HepG2 (cell line): Measurements from ENCODE around the gene DIPK1C. TPM values are rescaled to one million over a fixed set of nuclear protein-coding genes. Genes with fewer than 3 reads are reported as not detected.

ENCODE experiments used
- AGO1 ChIP-seq: fragments of 200-400 bp; formaldehyde crosslinking; IDR thresholded peaks from 2 replicates; pipeline ENCODE4 v1.6.1; 2017; ENCODE audit warnings: mild to moderate bottlenecking, low read depth, low read length, moderate library complexity; ENCODE audit not compliant: poor library complexity, severe bottlenecking
- HES4 ChIP-seq: sonication (generic); formaldehyde crosslinking; IDR thresholded peaks from 2 replicates; pipeline ENCODE4 v1.9.0; 2021; ENCODE audit warnings: mild to moderate bottlenecking, missing genetic modification reagents, borderline replicate concordance
- MAF1 ChIP-seq: sonication (generic); formaldehyde crosslinking; IDR thresholded peaks from 2 replicates; pipeline ENCODE4 v1.5.0; 2020; ENCODE audit warnings: missing genetic modification reagents, borderline replicate concordance
- NFIB ChIP-seq: sonication (generic); formaldehyde crosslinking; IDR thresholded peaks from 2 replicates; pipeline ENCODE4 v1.9.0; 2021; ENCODE audit warnings: missing genetic modification reagents, mild to moderate bottlenecking, borderline replicate concordance
- NFRKB ChIP-seq: fragments of 450-650 bp; IDR thresholded peaks from 2 replicates; pipeline ENCODE4 v1.6.1; 2017
- ZFX ChIP-seq: sonication (generic); formaldehyde crosslinking; IDR thresholded peaks from 2 replicates; pipeline ENCODE4 v1.4.0; 2020; ENCODE audit warnings: mild to moderate bottlenecking, low read depth, missing genetic modification reagents, moderate library complexity
- ZFYVE20 ChIP-seq: sonication (generic); formaldehyde crosslinking; IDR thresholded peaks from 2 replicates; pipeline ENCODE4 v1.8.0; 2023; ENCODE audit warnings: low read depth, mild to moderate bottlenecking, moderate library complexity, missing genetic modification reagents, borderline replicate concordance
- ZNF333 ChIP-seq: sonication (generic); formaldehyde crosslinking; IDR thresholded peaks from 2 replicates; pipeline ENCODE4 v1.4.0; 2020; ENCODE audit warnings: mild to moderate bottlenecking, missing genetic modification reagents, borderline replicate concordance
- ZNF350 ChIP-seq: sonication (generic); formaldehyde crosslinking; IDR thresholded peaks from 2 replicates; pipeline ENCODE4 v1.4.0; 2020; ENCODE audit warnings: mild to moderate bottlenecking, low read depth, missing genetic modification reagents, borderline replicate concordance
- ZNF713 ChIP-seq: sonication (generic); formaldehyde crosslinking; IDR thresholded peaks from 2 replicates; pipeline ENCODE4 v1.4.0; 2020; ENCODE audit warnings: mild to moderate bottlenecking, missing genetic modification reagents
- ZNF878 ChIP-seq: sonication (generic); formaldehyde crosslinking; IDR thresholded peaks from 2 replicates; pipeline ENCODE4 v1.8.1; 2023; ENCODE audit warnings: mild to moderate bottlenecking, missing genetic modification reagents, moderate library complexity
- ZNF891 ChIP-seq: sonication (generic); formaldehyde crosslinking; IDR thresholded peaks from 2 replicates; pipeline ENCODE4 v1.5.0; 2020; ENCODE audit warnings: mild to moderate bottlenecking, missing genetic modification reagents
- polyA plus RNA-seq, 8 experiments: library from polyadenylated mRNA; depleted of rRNA in 3 of 8; stranded (reverse) in 7 of 8; unstranded in 1 of 8; fragments of >200 nt; fragmentation: Illumina TruSeq in 4 of 8; extraction: Trizol in 4 of 8; gene quantifications; 2 replicates each; pipeline versions ENCODE4 v1.2.1 to v1.2.3, GENCODE V29; 2011 to 2016; ENCODE audit warnings: low read depth in 4 of 8, missing spikeins in 1 of 8, mixed read lengths in 1 of 8; ENCODE audit not compliant: insufficient read depth in 1 of 8
- total RNA-seq, 5 experiments: library from RNA; depleted of rRNA; stranded (reverse); fragments of >200 nt; fragmentation: Illumina TruSeq; extraction: Trizol; gene quantifications; 2 replicates each; pipeline ENCODE4 v1.2.3, GENCODE V29; 2016; ENCODE audit warnings: low read depth in 1 of 5
- TF ChIP-seq, protein P1 (sequence below): sonication (generic); formaldehyde crosslinking; conservative IDR thresholded peaks from 2 replicates; pipeline ENCODE4 v1.4.0; 2020; ENCODE audit warnings: mild to moderate bottlenecking, missing genetic modification reagents, moderate library complexity
- TF ChIP-seq, protein P2 (sequence below): sonication (generic); formaldehyde crosslinking; IDR thresholded peaks from 2 replicates; pipeline ENCODE4 v1.4.0; 2020; ENCODE audit warnings: missing genetic modification reagents, borderline replicate concordance
- TF ChIP-seq, protein P3 (sequence below): sonication (generic); formaldehyde crosslinking; IDR thresholded peaks from 2 replicates; pipeline ENCODE4 v1.5.0; 2020; ENCODE audit warnings: mild to moderate bottlenecking, missing genetic modification reagents, borderline replicate concordance

DIPK1C gene
- total and polyA plus RNA-seq, 2 of the 13 experiments (the other 11 are each of a cell fraction or from before 2014, with no cell fraction given), result 1.8 TPM; not detected in 1

- TF ChIP-seq AGO1 (no peak), NFIB (CRISPR knock-in tag) (no peak), ZFYVE20 (CRISPR knock-in tag) (peak; percentile 65; the same call in 1 of the 2 replicates), ZNF891 (CRISPR knock-in tag) (peak; percentile 53; the same call in 1 of the 2 replicates), HES4 (CRISPR knock-in tag) (peak; percentile 95), ZNF333 (CRISPR knock-in tag) (peak; percentile 92; the same call in 1 of the 2 replicates), ZNF713 (CRISPR knock-in tag) (no peak), MAF1 (no peak), ZNF350 (CRISPR knock-in tag) (no peak), NFRKB (no peak), ZFX (CRISPR knock-in tag) (peak; percentile 88), ZNF878 (CRISPR knock-in tag) (no peak)
- TF ChIP-seq, protein P1, sequence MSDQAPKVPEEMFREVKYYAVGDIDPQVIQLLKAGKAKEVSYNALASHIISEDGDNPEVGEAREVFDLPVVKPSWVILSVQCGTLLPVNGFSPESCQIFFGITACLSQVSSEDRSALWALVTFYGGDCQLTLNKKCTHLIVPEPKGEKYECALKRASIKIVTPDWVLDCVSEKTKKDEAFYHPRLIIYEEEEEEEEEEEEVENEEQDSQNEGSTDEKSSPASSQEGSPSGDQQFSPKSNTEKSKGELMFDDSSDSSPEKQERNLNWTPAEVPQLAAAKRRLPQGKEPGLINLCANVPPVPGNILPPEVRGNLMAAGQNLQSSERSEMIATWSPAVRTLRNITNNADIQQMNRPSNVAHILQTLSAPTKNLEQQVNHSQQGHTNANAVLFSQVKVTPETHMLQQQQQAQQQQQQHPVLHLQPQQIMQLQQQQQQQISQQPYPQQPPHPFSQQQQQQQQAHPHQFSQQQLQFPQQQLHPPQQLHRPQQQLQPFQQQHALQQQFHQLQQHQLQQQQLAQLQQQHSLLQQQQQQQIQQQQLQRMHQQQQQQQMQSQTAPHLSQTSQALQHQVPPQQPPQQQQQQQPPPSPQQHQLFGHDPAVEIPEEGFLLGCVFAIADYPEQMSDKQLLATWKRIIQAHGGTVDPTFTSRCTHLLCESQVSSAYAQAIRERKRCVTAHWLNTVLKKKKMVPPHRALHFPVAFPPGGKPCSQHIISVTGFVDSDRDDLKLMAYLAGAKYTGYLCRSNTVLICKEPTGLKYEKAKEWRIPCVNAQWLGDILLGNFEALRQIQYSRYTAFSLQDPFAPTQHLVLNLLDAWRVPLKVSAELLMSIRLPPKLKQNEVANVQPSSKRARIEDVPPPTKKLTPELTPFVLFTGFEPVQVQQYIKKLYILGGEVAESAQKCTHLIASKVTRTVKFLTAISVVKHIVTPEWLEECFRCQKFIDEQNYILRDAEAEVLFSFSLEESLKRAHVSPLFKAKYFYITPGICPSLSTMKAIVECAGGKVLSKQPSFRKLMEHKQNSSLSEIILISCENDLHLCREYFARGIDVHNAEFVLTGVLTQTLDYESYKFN (CRISPR knock-in tag), result no peak
- TF ChIP-seq, protein P2, sequence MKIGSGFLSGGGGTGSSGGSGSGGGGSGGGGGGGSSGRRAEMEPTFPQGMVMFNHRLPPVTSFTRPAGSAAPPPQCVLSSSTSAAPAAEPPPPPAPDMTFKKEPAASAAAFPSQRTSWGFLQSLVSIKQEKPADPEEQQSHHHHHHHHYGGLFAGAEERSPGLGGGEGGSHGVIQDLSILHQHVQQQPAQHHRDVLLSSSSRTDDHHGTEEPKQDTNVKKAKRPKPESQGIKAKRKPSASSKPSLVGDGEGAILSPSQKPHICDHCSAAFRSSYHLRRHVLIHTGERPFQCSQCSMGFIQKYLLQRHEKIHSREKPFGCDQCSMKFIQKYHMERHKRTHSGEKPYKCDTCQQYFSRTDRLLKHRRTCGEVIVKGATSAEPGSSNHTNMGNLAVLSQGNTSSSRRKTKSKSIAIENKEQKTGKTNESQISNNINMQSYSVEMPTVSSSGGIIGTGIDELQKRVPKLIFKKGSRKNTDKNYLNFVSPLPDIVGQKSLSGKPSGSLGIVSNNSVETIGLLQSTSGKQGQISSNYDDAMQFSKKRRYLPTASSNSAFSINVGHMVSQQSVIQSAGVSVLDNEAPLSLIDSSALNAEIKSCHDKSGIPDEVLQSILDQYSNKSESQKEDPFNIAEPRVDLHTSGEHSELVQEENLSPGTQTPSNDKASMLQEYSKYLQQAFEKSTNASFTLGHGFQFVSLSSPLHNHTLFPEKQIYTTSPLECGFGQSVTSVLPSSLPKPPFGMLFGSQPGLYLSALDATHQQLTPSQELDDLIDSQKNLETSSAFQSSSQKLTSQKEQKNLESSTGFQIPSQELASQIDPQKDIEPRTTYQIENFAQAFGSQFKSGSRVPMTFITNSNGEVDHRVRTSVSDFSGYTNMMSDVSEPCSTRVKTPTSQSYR (CRISPR knock-in tag), result no peak
- TF ChIP-seq, protein P3, sequence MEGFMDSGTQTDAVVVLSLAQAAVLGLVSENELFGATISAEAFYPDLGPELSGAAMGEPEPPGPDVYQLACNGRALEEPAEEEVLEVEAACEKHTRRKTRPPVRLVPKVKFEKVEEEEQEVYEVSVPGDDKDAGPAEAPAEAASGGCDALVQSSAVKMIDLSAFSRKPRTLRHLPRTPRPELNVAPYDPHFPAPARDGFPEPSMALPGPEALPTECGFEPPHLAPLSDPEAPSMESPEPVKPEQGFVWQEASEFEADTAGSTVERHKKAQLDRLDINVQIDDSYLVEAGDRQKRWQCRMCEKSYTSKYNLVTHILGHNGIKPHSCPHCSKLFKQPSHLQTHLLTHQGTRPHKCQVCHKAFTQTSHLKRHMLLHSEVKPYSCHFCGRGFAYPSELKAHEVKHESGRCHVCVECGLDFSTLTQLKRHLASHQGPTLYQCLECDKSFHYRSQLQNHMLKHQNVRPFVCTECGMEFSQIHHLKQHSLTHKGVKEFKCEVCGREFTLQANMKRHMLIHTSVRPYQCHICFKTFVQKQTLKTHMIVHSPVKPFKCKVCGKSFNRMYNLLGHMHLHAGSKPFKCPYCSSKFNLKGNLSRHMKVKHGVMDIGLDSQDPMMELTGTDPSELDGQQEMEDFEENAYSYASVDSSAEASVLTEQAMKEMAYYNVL (CRISPR knock-in tag), result peak; percentile 57; the same call in 1 of the 2 replicates
These were observed 39.6 kb upstream of the DIPK1C start (continued) for GRCh38 chr18:74496508-74497323.
